PC-3 (cell line): ENCODE data around the gene SLC35E3.

Experiments used
- CTCF ChIP-seq: fragments of 300-600 bp; sonication (generic); conservative IDR thresholded peaks from 2 replicates; pipeline ENCODE4 v1.5.1; 2017; ENCODE audit warnings: antibody characterized with exemption, low read depth, mild to moderate bottlenecking, low read length
- EZH2 ChIP-seq: fragments of 300-600 bp; sonication (generic); IDR thresholded peaks from one replicate; pipeline ENCODE4 v1.6.1; 2017; ENCODE audit warnings: antibody characterized with exemption, mild to moderate bottlenecking, low read length; ENCODE audit not compliant: unreplicated experiment
- EZH2phosphoT487 ChIP-seq: fragments of 300-600 bp; sonication (generic); IDR thresholded peaks from 2 replicates; pipeline ENCODE4 v1.6.1; 2018; ENCODE audit warnings: mild to moderate bottlenecking, antibody characterized with exemption, low read length, borderline replicate concordance

GRCh38 chr12:68746572-68747180 is 700 bp downstream of the SLC35E3 start:
- TF ChIP-seq CTCF: no peak
- TF ChIP-seq EZH2: no peak
- no peak for TF ChIP-seq EZH2phosphoT487
